ENCODE data around the gene ARSG.
"Not testable (repeated sequence)": the region's sequence is repeated elsewhere in the genome, so short reads cannot be mapped to it uniquely, and the experiment has no call there.

The ARSG gene

GRCh38 chr17:68390888-68391545 lies 99.7 kb downstream of the ARSG start:
- in situ Hi-C loops (cut with HindIII; ENCODE audit: low sequenced_read_pairs), result loop anchor here (10.0 kb wide), 1 partner anchor 106 kb away; no protein-coding TSS in a partner anchor

GRCh38 chr17:68391561-68392268 lies 100.4 kb downstream of the ARSG start:
- in situ Hi-C loops (cut with HindIII; ENCODE audit: low sequenced_read_pairs), result loop anchor here (10.0 kb wide), 1 partner anchor 107 kb away; no protein-coding TSS in a partner anchor

GRCh38 chr17:68394608-68395331 lies 103.5 kb downstream of the ARSG start:
- in situ Hi-C loops (cut with HindIII; ENCODE audit: low sequenced_read_pairs), result loop anchor here (10.0 kb wide), 1 partner anchor 110 kb away; no protein-coding TSS in a partner anchor

GRCh38 chr17:68396226-68397107 lies 105.2 kb downstream of the ARSG start:
- in situ Hi-C loops (cut with HindIII; ENCODE audit: low sequenced_read_pairs), result loop anchor here (10.0 kb wide), 1 partner anchor 112 kb away; no protein-coding TSS in a partner anchor

GRCh38 chr17:68397108-68397536 lies 105.8 kb downstream of the ARSG start:
- in situ Hi-C loops (cut with HindIII; ENCODE audit: low sequenced_read_pairs), result loop anchor here (10.0 kb wide), 1 partner anchor 112 kb away; no protein-coding TSS in a partner anchor

GRCh38 chr17:68398691-68399637 lies 107.7 kb downstream of the ARSG start:
- in situ Hi-C loops (cut with HindIII; ENCODE audit: low sequenced_read_pairs), result loop anchor here (10.0 kb wide), 1 partner anchor 114 kb away; no protein-coding TSS in a partner anchor

GRCh38 chr17:68399638-68400403 lies 108.5 kb downstream of the ARSG start:
- in situ Hi-C loops (cut with HindIII; ENCODE audit: low sequenced_read_pairs), result loop anchor here (10.0 kb wide), 1 partner anchor 115 kb away; no protein-coding TSS in a partner anchor

GRCh38 chr17:68400404-68400735 lies 109.1 kb downstream of the ARSG start:
- in situ Hi-C loops (cut with HindIII; ENCODE audit: low sequenced_read_pairs), result no loop called here

GRCh38 chr17:68401288-68401687 lies 110.0 kb downstream of the ARSG start:
- in situ Hi-C loops (cut with HindIII; ENCODE audit: low sequenced_read_pairs), result no loop called here

- in situ Hi-C loops (cut with HindIII; ENCODE audit: low sequenced_read_pairs), result no loop called here
These were observed 111.8 kb downstream of the ARSG start for GRCh38 chr17:68403122-68403521.

GRCh38 chr17:68403837-68404236 lies 112.5 kb downstream of the ARSG start:
- in situ Hi-C loops (cut with HindIII; ENCODE audit: low sequenced_read_pairs), result not testable (repeated sequence)

GRCh38 chr17:68407656-68408055 lies 116.4 kb downstream of the ARSG start:
- in situ Hi-C loops (cut with HindIII; ENCODE audit: low sequenced_read_pairs), result not testable (repeated sequence)

GRCh38 chr17:68413597-68414560 lies 122.6 kb downstream of the ARSG start:
- in situ Hi-C loops (cut with HindIII; ENCODE audit: low sequenced_read_pairs), result not testable (repeated sequence)

- in situ Hi-C loops (cut with HindIII; ENCODE audit: low sequenced_read_pairs), result not testable (repeated sequence)
These were observed 123.6 kb downstream of the ARSG start for GRCh38 chr17:68414901-68415300.

- in situ Hi-C loops (cut with HindIII; ENCODE audit: low sequenced_read_pairs), result no loop called here
These were observed 126.0 kb downstream of the ARSG start for GRCh38 chr17:68417317-68417716.

GRCh38 chr17:68418876-68419275 lies 127.6 kb downstream of the ARSG start:
- in situ Hi-C loops (cut with HindIII; ENCODE audit: low sequenced_read_pairs), result no loop called here

- in situ Hi-C loops (cut with HindIII; ENCODE audit: low sequenced_read_pairs), result no loop called here
These were observed 128.8 kb downstream of the ARSG start for GRCh38 chr17:68420065-68420464.

Measured in DLD1 (cell line).